ENCODE results near the gene NIM1K.
"Not testable (repeated sequence)": the region's sequence is repeated elsewhere in the genome, so short reads cannot be mapped to it uniquely, and the experiment has no call there.

The NIM1K gene

DNA sequence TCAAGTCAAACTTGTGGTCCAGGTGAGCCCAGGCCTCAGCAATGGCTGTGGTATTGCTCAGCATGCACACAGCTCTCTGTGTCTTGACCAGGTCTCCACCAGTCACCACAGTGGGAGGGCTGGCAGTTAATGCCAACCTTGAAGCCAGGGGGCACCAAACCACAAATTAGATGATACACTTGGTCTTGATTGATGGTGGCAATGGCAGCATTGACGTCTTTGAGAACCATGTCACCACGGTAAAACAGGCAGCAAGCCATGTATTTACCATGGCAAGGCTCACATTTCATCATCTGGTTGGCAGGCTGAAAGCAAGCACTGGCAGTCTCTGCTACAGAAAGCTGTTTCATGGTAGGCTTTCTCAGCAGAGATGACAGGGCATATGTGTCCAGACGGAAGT, 40.0 kb downstream of the NIM1K start:
- Mint-ChIP-seq H3K36me3 (ENCODE audit: low read depth) (no peaks in the 10 kb centered on the region), H3K27me3 (no peaks in the 10 kb centered on the region), H3K4me3 (no peak overlapping the region), H3K9me3 (no peaks in the 10 kb centered on the region), H3K4me1 (ENCODE audit: low read depth) (no peaks in the 10 kb centered on the region), H3K27ac (no peak overlapping the region)

DNA sequence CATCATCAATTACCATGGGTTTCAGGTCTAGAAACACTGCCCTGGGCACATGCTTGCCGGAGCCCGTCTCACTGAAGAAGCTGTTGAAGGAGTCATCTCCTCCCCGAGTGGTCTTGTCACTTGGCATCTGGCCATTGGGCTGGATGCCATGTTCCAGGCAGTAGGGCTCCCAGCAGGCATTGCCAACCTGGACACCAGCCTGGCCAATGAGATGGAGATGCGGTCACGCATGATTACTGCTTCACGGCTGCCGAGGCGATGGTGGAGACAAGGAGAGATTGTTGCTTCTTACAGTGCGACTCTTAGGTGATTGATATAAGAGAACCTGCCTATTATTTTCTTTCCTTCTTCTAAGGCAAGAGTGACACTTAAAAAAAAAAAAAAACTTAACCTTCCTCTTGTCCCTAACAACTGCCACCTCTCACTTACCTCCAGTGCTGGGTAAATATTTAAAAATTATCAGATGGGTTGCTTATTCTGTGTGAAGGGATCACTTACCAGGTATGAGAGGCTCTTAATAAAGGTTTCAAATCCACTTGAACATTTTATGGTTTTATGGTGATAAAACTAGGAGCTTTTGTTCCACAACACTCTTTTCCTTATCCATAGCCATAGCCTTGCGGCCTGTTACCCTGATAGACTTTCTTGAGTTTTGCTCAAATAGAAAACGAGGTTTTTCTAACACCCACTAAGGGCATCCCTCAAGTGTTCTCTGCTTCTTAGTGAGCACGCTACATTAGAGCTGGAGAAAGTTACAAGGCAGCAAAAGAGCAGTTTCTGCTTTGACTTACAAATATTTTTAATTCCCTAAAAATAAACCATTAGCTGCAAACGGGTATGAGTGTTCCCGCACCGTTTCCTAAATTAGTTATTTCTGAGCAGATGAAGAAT, 41.2 kb downstream of the NIM1K start:
- H3K4me3 Mint-ChIP-seq: no peak overlapping the region
- no peaks in the 10 kb centered on the region for H3K36me3 Mint-ChIP-seq (ENCODE audit: low read depth)
- H3K4me1 Mint-ChIP-seq (ENCODE audit: low read depth): no peaks in the 10 kb centered on the region
- H3K27me3 Mint-ChIP-seq: no peaks in the 10 kb centered on the region
- no peaks in the 10 kb centered on the region for H3K9me3 Mint-ChIP-seq
- H3K27ac Mint-ChIP-seq: no peak overlapping the region

DNA sequence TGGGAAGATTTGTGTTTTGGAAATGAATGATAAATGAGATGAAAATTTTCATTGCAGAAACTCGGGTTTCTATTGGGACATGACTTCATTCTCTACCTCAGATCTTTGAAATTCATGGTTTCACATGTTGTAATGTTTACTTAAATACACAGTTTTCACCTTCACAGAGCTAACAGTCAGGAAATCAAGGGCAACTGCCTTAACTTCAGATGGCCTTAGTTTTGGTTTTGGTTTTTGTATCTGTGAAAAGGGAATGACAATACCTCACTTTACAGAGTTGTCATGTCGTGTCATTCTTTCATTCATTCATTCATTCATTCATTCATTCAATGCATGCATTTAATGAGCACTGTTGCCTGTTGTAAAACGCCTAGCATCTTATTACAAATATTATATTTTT, 41.9 kb downstream of the NIM1K start:
- Mint-ChIP-seq H3K4me3 (no peak overlapping the region), H3K4me1 (ENCODE audit: low read depth) (no peaks in the 10 kb centered on the region), H3K27ac (no peak overlapping the region), H3K27me3 (no peaks in the 10 kb centered on the region), H3K36me3 (ENCODE audit: low read depth) (no peaks in the 10 kb centered on the region), H3K9me3 (no peaks in the 10 kb centered on the region)

DNA sequence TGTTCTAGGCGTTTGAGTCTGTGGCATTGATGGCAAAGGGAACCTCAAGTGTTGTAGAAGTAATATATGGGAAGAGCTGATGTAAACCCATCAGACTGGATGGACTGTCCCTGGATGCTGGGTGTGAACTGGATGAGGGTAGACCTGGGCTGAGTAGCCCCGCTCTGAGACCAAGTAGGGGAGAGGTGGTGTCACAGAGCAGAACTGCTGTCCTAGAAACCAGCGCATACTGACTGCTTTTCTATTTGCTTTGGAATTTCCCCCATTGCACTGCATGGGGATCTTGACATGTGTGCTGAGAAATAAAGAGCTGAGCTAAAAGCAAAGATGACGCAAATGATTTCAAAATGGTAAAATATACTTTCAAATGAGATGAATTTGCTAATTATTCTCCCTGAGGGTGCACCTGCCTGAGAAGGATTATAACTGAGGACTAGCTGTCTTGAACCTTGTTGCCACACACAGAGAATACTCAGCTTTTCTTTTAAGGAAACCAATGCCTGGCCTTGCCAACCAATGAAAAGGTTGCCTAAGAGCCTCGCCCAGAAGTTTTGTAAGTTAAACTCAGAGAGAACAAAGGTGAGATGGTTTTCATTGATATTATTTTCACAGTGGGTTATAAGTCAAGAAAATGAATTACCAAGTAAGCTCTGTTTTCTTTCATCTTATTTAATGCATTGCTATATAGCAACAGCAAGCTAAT, 44.8 kb downstream of the NIM1K start:
- Mint-ChIP-seq H3K4me3 (no peak overlapping the region), H3K36me3 (ENCODE audit: low read depth) (no peaks in the 10 kb centered on the region), H3K27ac (no peak overlapping the region), H3K9me3 (no peaks in the 10 kb centered on the region), H3K4me1 (ENCODE audit: low read depth) (no peaks in the 10 kb centered on the region), H3K27me3 (peaks cover 5% of the 10 kb centered on the region)

DNA sequence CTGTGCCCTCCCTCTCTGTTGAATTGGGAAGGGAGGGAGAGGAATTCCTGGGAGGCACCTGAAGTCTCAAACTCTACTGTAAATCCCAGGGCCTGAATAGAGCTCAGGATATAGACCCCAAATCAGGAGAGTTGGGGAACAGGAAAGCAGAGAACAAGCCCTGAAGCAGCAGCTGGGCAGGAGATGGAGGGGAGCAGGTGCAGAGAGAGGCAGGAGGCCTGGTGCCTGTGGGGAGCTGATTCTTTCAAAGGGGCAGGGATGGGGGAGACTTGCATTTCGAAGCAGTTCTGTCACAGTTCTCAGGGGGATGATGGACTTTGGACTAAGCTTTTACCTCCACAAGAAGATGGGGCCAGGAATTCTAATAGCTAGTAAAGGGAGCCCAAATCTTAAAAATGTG, 50.2 kb downstream of the NIM1K start:
- H3K4me1 Mint-ChIP-seq (ENCODE audit: low read depth): no peaks in the 10 kb centered on the region
- H3K36me3 Mint-ChIP-seq (ENCODE audit: low read depth): no peaks in the 10 kb centered on the region
- no peak overlapping the region for H3K27ac Mint-ChIP-seq
- peaks cover 17% of the 10 kb centered on the region for H3K27me3 Mint-ChIP-seq
- no peaks in the 10 kb centered on the region for H3K9me3 Mint-ChIP-seq
- H3K4me3 Mint-ChIP-seq: no peak overlapping the region

DNA sequence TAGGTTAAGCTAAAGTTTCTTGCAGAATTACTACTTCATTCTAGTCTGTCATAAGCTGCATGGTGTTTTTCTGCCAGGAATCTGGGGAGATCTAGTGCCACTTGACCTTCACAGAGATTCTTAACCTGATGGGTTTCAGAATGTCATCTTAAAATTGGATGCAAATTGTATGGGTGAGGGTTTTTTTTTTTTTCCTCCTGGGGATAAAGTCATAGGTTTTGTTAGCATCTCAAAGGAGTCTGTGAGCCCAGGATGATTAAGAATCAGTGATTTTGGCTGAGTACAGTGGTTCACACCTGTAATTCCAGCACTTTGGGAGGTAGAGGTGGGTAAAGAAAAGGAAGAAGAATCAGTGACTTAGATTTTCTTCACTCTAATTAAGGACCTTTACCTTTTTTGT, 51.2 kb downstream of the NIM1K start:
- Mint-ChIP-seq H3K4me3 (no peak overlapping the region), H3K27me3 (peaks cover 17% of the 10 kb centered on the region), H3K27ac (no peak overlapping the region), H3K9me3 (no peaks in the 10 kb centered on the region), H3K36me3 (ENCODE audit: low read depth) (no peaks in the 10 kb centered on the region), H3K4me1 (ENCODE audit: low read depth) (no peaks in the 10 kb centered on the region)

DNA sequence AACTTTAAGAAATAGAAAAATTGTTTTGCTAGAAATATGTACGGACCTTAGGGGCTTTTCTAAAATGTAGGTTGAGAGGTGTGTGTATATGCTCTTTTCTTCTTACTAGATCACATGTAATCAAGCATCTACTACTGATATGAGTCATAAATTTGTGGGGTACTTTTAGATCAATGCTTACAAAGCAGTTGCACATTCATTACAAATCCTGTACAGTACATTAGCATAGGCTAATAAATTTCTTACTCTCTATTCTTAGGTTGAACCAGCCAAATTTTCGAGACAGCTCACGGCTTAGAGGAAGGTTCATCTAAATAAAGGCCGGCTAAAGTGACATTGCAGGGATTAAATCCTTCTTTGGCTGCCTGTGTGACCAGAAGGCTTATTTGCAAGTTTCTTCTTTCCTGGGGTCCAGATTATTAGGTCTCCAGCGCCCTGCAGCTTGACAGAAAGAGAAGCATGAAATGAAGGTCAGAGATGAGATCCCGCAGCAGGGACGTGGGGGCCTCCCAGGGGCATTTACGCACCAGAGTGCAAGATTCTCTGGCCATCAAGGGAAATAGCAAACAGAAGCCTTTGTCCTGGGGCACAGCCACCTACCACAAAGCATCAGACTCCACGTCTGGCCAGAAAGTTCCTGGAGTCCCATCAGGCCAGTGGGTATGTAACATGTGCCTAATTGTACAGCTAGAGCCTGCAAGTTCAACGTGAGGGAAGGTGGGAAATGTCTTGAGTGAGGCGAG, 53.0 kb downstream of the NIM1K start:
- peaks cover 17% of the 10 kb centered on the region for H3K27me3 Mint-ChIP-seq
- no peak overlapping the region for H3K27ac Mint-ChIP-seq
- H3K4me1 Mint-ChIP-seq (ENCODE audit: low read depth): no peaks in the 10 kb centered on the region
- no peaks in the 10 kb centered on the region for H3K36me3 Mint-ChIP-seq (ENCODE audit: low read depth)
- H3K4me3 Mint-ChIP-seq: no peak overlapping the region
- H3K9me3 Mint-ChIP-seq: no peaks in the 10 kb centered on the region

DNA sequence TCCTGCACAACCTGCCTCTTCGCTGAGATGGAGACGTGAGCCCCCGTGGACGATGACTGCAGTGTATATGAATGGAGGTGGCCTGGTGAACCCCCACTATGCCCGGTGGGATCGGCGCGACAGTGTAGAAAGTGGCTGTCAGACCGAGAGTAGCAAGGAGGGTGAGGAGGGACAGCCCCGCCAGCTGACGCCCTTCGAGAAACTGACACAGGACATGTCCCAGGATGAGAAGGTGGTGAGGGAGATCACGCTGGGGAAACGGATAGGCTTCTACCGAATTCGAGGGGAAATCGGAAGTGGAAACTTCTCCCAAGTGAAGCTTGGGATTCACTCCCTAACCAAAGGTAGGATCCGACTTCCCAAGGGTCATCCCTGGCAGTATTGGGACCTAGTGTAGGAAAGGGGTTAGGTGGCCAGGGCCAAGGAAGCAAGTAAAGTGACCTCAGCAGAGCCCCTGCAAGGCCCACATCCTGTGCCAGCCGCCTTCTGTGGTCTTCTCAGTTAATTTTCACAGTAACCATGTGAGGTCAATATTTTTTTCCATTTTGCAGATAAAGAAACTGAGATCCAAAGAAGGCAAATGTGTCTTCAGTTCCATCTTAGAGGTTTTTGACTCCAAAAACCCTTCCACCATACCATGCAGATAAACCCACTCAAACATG, 53.8 kb downstream of the NIM1K start:
- H3K27me3 Mint-ChIP-seq: peaks cover 13% of the 10 kb centered on the region
- H3K4me1 Mint-ChIP-seq (ENCODE audit: low read depth): no peaks in the 10 kb centered on the region
- no peak overlapping the region for H3K4me3 Mint-ChIP-seq
- H3K9me3 Mint-ChIP-seq: no peaks in the 10 kb centered on the region
- no peaks in the 10 kb centered on the region for H3K36me3 Mint-ChIP-seq (ENCODE audit: low read depth)
- H3K27ac Mint-ChIP-seq: no peak overlapping the region

DNA sequence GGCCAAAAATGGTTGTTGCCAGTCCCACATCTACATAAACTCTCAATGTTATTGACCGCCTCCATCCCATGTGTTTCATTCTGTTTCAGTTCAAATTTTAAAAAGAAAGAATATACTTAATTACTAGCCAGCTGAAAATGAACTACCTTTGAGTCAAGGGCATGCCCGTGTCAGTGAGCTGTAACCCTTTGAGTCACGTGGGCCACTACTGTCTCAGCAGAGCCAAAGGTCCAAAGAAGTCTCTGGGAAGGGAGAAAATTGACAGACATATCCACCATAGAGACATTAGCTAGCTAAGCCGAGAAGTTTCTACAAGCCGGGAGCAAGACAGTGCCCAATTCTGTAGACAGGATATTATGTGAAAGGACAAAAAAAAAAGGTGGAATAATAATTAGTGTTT, 59.7 kb downstream of the NIM1K start:
- Mint-ChIP-seq H3K27ac (no peak overlapping the region), H3K27me3 (peaks cover 19% of the 10 kb centered on the region), H3K36me3 (ENCODE audit: low read depth) (no peaks in the 10 kb centered on the region), H3K4me1 (ENCODE audit: low read depth) (no peaks in the 10 kb centered on the region), H3K9me3 (no peaks in the 10 kb centered on the region), H3K4me3 (no peak overlapping the region)

DNA sequence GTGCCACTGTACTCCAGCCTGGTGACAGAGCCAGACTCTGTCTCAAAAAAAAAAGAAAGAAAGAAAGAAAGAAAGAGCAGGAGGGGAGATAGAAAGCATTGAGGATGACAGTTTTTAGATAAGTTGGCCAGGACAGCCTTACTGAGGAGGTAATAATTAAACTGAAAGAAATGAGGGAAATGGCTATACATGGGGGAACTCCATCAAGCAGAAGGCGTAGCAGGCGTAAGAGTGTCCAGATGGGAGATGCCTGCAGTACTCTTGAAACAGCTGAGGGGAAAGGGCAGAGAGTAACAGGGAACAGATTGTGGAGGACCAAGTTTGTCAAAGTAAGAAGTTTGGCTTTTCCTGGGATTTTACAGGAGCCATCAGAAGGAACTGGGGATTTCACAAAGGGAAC, 63.7 kb downstream of the NIM1K start:
- peaks cover 26% of the 10 kb centered on the region for H3K27me3 Mint-ChIP-seq
- H3K36me3 Mint-ChIP-seq (ENCODE audit: low read depth): no peaks in the 10 kb centered on the region
- H3K9me3 Mint-ChIP-seq: no peaks in the 10 kb centered on the region
- no peak overlapping the region for H3K4me3 Mint-ChIP-seq
- no peaks in the 10 kb centered on the region for H3K4me1 Mint-ChIP-seq (ENCODE audit: low read depth)
- no peak overlapping the region for H3K27ac Mint-ChIP-seq

DNA sequence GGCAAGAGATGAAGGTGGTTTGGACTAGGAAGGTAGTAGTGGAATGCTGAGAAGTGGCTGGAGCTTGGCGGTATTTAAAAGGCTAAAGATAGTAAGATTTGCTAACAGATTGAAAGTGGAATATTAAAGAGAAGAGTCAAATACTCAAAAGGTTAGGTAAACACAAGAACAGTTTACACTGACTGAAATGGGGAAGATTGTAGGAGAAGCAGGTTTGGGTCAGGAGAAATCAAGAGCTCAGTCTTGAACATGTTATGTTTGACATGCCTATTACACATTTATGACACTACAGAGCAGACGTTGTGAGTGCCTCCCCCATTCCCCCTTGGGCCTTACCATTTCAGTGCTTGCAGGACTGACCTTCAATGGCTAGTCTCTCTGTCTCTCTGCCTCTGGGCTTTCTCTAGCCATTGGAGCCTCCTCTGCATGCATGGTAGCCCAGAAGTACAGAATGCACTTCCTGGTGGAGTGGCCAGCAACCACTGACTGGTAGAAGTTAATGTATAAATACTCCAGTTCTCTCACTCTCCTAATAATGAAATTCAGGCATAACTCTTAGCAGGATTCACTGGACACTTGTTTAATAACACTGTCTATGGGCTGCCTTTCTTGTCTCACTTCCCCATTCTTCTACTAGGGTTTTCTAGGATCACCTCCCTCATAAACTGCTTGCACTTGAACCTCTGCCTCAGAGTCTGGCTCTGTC, 64.4 kb downstream of the NIM1K start:
- H3K4me3 Mint-ChIP-seq: no peak overlapping the region
- no peak overlapping the region for H3K27ac Mint-ChIP-seq
- H3K9me3 Mint-ChIP-seq: no peaks in the 10 kb centered on the region
- peaks cover 29% of the 10 kb centered on the region for H3K27me3 Mint-ChIP-seq
- no peaks in the 10 kb centered on the region for H3K36me3 Mint-ChIP-seq (ENCODE audit: low read depth)
- no peaks in the 10 kb centered on the region for H3K4me1 Mint-ChIP-seq (ENCODE audit: low read depth)

DNA sequence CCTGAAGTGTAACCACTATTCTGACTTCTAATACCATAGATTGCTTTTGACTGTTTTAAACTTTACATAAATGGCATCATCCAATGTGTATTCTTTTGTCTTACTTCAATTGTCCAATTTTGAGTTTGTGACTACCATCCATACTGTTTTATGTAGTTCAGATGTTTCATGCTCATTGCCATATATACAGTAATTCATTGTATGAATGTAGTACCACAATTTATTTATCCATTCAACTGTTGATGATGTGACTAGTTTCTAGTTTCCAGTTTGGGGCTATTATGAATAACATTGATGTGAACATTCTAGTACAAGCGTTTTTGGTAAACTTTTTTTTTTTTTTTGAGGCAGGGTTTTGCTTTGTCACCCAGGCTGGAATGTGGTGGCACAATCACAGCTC, 66.1 kb downstream of the NIM1K start:
- no peaks in the 10 kb centered on the region for H3K36me3 Mint-ChIP-seq (ENCODE audit: low read depth)
- H3K27ac Mint-ChIP-seq: no peak overlapping the region
- H3K4me3 Mint-ChIP-seq: no peak overlapping the region
- no peaks in the 10 kb centered on the region for H3K4me1 Mint-ChIP-seq (ENCODE audit: low read depth)
- H3K27me3 Mint-ChIP-seq: peaks cover 39% of the 10 kb centered on the region
- no peaks in the 10 kb centered on the region for H3K9me3 Mint-ChIP-seq

DNA sequence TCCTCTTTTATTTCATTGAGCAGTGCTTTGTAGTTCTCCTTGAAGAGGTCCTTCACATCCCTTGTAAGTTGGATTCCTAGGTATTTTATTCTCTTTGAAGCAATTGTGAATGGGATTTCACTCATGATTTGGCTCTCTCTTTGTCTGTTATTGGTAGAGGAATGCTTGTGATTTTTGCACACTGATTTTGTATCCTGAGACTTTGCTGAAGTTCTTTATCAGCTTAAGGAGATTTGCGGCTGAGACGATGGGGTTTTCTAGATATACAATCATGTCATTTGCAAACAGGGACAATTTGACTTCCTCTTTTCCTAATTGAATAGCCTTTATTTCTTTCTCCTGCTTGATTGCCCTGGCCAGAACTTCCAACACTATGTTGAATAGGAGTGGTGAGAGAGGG, 70.2 kb downstream of the NIM1K start:
- H3K4me1 Mint-ChIP-seq (ENCODE audit: low read depth); H3K4me3 Mint-ChIP-seq; H3K27ac Mint-ChIP-seq; H3K36me3 Mint-ChIP-seq (ENCODE audit: low read depth): not testable (repeated sequence)
- Mint-ChIP-seq H3K9me3 (peaks cover 15% of the 10 kb centered on the region), H3K27me3 (peaks cover 50% of the 10 kb centered on the region)

DNA sequence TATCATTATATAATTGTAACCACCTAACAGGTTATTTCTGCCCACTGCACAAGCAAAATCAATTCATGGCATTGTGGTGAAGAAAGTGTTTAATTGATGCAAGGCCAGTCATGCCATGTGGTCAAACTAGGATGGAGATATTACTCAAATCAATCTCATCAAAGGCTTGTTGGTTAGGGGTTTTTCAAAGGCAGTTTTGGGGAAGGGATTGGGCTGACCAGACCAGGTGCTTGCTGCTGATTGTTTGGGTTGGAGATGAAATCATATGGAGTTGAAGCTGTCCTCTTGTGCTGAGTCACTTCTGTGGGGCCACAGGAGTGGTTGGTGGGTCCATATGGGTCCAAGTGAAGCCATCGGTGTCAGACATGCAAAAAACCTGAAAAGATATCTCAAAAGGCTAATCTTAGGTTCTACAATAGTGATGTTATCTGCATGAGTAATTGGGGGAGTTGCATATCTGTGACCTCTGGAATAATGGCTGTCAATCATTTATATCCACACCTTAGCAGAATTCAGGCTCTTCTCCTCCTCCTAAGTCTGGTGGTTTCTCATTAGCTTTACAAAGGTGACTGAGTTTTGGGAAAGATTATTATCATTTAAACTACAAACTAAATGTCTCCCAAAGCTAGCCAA, 76.3 kb downstream of the NIM1K start:
- Mint-ChIP-seq H3K27me3 (peaks cover 54% of the 10 kb centered on the region), H3K4me3 (no peak overlapping the region), H3K4me1 (ENCODE audit: low read depth) (peaks cover 8% of the 10 kb centered on the region), H3K36me3 (ENCODE audit: low read depth) (peaks cover 4% of the 10 kb centered on the region), H3K27ac (no peak overlapping the region), H3K9me3 (peaks cover 29% of the 10 kb centered on the region)

Data from stimulated activated naive CD8-positive, alpha-beta T cell treated with anti-CD3 and anti-CD28 coated beads, Interleukin-15, Interleukin-2, amounts not matched to agents 100 ng/mL and 50 ng/mL, for 24 hours (primary cell).